DND-41 (cell line): ENCODE data around the gene STAB2.

Source experiments
- ATAC-seq: fragments of 200-7000 bp; cut with Tn5 transposase; 3 replicates; pipeline ENCODE4 v1.9.1; 2021; ENCODE audit warnings: low read depth; ENCODE audit not compliant: insufficient read depth
- DNase-seq: peaks from one replicate; pipeline ENCODE4 v3.0.0-alpha.2; 2020
- H2AFZ ChIP-seq: 2 replicates; pipeline ENCODE4 v1.6.0; 2012; ENCODE audit warnings: low read depth, low read length
- H3K27ac ChIP-seq: 2 replicates; pipeline ENCODE4 v1.5.1; 2012; ENCODE audit warnings: low read length, inconsistent platforms
- H3K27me3 ChIP-seq: fragments of 200-600 bp; sonication (generic); 2 replicates; pipeline ENCODE4 v1.6.0; 2012; ENCODE audit warnings: low read length, mild to moderate bottlenecking, inconsistent platforms; ENCODE audit not compliant: insufficient read depth, poor library complexity
- H3K36me3 ChIP-seq: 2 replicates; pipeline ENCODE4 v1.5.1; 2012; ENCODE audit warnings: low read length, inconsistent platforms; ENCODE audit not compliant: insufficient read depth
- H3K4me1 ChIP-seq: 2 replicates; pipeline ENCODE4 v1.5.1; 2012; ENCODE audit warnings: mild to moderate bottlenecking, low read length; ENCODE audit not compliant: insufficient read depth
- H3K4me2 ChIP-seq: 2 replicates; pipeline ENCODE4 v1.6.0; 2012; ENCODE audit warnings: mild to moderate bottlenecking, moderate library complexity, low read length, inconsistent platforms; ENCODE audit not compliant: insufficient read depth
- H3K4me3 ChIP-seq, 2 experiments: fragments of 200-600 bp in 1 of 2; shearing (Covaris generic) in 1 of 2; 2 replicates each; pipeline ENCODE4 v1.5.1; 2012 to 2016; ENCODE audit warnings: inconsistent platforms in 2 of 2, low read length in 2 of 2, mild to moderate bottlenecking in 2 of 2, low read depth in 1 of 2, moderate library complexity in 1 of 2
- H3K79me2 ChIP-seq: 2 replicates; pipeline ENCODE4 v1.6.0; 2012; ENCODE audit warnings: low read length, inconsistent platforms; ENCODE audit not compliant: insufficient read depth
- H3K9ac ChIP-seq: 2 replicates; pipeline ENCODE4 v1.6.0; 2012; ENCODE audit warnings: low read depth, mild to moderate bottlenecking, inconsistent platforms, low read length, moderate library complexity
- H3K9me3 ChIP-seq: 2 replicates; pipeline ENCODE4 v1.5.1; 2012; ENCODE audit warnings: low read length, moderate library complexity, mild to moderate bottlenecking, inconsistent platforms; ENCODE audit not compliant: insufficient read depth, severe bottlenecking
- H4K20me1 ChIP-seq: 2 replicates; pipeline ENCODE4 v1.6.0; 2012; ENCODE audit warnings: low read length; ENCODE audit not compliant: insufficient read depth
- EZH2 ChIP-seq: IDR thresholded peaks from 3 replicates; pipeline ENCODE4 v1.6.1; 2012; ENCODE audit warnings: borderline replicate concordance, low read depth, mild to moderate bottlenecking, moderate library complexity, low read length, inconsistent platforms; ENCODE audit not compliant: severe bottlenecking
- TF ChIP-seq, protein P1 (sequence below): IDR thresholded peaks from 2 replicates; pipeline ENCODE4 v1.5.1; 2012; ENCODE audit warnings: borderline replicate concordance, low read length, moderate library complexity, mild to moderate bottlenecking; ENCODE audit not compliant: poor library complexity, severe bottlenecking; ENCODE audit errors: extremely low read depth

Gene STAB2

DNA sequence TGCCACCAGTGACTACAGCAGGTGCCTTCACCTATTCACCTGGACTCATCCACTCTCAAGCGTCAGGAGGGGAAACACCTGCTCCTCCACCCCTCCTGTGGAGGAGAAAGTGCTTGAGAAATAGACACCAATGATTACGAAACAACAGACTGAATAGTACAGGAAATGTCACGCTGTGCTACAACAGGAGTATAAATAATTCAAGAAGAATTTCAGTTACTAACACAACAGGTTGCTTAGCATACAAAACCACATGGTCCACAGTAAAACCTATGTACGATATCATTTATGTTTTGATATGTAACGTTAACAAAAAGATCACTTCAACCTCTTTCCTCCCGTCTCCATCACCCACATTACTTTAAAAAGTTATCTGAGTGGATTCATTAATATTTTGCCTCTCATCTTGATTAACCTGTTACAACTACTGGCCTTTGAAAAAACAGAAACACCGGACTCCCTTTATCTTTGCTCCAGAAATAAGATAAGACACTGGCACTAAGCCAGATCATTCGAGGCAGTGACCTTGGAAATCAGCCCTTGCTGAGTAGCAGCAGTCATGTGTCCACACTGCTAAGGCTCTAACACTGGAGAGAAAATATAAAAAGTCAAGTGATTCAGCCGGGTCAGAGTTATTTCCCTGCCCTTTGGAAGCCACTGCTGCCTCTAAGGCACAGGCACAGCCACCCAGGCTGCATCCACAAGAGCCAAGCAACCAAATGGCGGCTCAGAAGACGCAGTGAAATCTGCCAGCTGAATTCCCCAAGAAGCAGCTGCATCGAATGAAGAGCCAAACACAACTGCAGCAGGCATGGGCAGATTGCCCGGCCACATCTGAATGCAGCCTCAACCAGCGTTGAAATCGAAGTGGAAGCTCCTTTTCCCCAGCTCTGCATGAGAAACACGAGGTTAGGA is 213.0 kb downstream of the STAB2 start:
- Histone ChIP-seq H3K4me2 (no peak overlapping the region), H3K4me1 (no peaks in the 10 kb centered on the region), H2AFZ (no peak overlapping the region), H3K27me3 (peaks cover 11% of the 10 kb centered on the region), H4K20me1 (no peaks in the 10 kb centered on the region), H3K79me2 (no peaks in the 10 kb centered on the region), H3K9me3 (no peaks in the 10 kb centered on the region), H3K36me3 (no peaks in the 10 kb centered on the region), H3K4me3 (no peak overlapping the region), H3K9ac (no peak overlapping the region), H3K27ac (no peak overlapping the region)
- no peak for DNase-seq
- no peak for TF ChIP-seq EZH2
- TF ChIP-seq, protein P1, sequence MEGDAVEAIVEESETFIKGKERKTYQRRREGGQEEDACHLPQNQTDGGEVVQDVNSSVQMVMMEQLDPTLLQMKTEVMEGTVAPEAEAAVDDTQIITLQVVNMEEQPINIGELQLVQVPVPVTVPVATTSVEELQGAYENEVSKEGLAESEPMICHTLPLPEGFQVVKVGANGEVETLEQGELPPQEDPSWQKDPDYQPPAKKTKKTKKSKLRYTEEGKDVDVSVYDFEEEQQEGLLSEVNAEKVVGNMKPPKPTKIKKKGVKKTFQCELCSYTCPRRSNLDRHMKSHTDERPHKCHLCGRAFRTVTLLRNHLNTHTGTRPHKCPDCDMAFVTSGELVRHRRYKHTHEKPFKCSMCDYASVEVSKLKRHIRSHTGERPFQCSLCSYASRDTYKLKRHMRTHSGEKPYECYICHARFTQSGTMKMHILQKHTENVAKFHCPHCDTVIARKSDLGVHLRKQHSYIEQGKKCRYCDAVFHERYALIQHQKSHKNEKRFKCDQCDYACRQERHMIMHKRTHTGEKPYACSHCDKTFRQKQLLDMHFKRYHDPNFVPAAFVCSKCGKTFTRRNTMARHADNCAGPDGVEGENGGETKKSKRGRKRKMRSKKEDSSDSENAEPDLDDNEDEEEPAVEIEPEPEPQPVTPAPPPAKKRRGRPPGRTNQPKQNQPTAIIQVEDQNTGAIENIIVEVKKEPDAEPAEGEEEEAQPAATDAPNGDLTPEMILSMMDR, result no peak
- ATAC-seq, result no peak

DNA sequence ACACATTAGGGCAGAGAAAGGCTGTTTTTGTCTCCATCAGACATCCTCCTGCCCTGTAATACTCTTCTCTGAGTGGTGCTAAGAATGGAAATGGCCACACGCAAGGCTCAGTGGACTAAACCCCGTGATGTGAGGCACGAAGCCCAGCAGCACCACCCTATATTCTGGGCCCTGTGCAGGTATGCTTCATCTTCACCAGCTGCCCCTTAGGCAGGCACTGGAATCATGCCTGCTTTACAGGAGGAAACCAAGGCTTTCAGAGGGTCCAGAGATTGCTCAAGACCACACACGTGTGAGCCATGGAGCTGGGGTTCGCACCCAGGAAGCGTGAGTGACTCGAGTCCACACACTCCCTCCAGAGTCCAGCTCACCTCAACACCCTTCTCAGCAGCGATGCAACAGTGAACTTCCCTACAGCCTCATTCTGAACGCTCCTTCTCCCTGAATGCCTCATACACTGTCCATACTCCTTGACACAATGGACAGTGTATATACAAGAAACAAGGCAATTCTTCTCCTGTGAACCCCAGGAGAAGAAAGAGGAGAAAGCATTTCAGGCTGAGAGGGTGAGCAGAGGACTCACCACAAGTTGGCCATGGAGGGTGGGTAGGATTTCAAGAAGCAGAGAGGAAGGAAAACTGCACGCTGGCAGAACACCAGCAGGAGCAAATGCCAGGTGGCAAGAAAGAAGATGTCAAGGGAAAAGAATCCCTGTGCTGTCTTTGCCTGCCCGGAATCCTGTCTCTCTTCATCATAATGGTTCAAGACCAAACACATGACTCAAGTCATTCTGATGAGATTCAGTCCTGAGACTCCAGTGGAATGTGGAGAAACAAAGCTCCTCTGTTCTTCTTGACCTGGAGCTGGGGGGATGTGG is 214.9 kb downstream of the STAB2 start:
- no peaks in the 10 kb centered on the region; the same call in 1 of the 2 replicates for H4K20me1 ChIP-seq
- no peak overlapping the region for H3K4me3 ChIP-seq
- TF ChIP-seq, protein P1, result no peak
- TF ChIP-seq EZH2, result no peak
- no peak for DNase-seq
- H3K4me1 ChIP-seq, result no peaks in the 10 kb centered on the region
- no peak for ATAC-seq
- H2AFZ ChIP-seq, result no peak overlapping the region
- H3K9ac ChIP-seq, result no peak overlapping the region
- no peaks in the 10 kb centered on the region for H3K79me2 ChIP-seq
- H3K4me2 ChIP-seq, result no peak overlapping the region
- no peaks in the 10 kb centered on the region for H3K9me3 ChIP-seq
- no peak overlapping the region for H3K27ac ChIP-seq
- no peaks in the 10 kb centered on the region for H3K36me3 ChIP-seq
- peaks cover 22% of the 10 kb centered on the region for H3K27me3 ChIP-seq

DNA sequence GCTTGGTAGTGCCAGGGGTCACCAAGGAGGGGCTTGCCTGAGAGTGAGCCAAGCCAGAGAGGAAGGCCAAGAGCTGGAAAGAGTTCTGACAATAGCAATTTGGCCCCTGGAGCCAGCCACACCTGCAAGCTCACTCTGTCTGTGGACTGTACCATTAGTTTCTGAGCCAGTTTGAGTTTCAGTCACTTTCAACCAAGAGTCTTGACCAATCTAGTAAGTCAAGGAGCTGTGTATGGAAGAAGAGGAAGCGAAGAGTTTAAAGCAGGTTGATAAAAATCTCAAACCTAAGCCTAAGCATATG is 215.5 kb downstream of the STAB2 start:
- Histone ChIP-seq H3K27me3 (peaks cover 25% of the 10 kb centered on the region), H3K4me1 (no peaks in the 10 kb centered on the region), H3K79me2 (no peaks in the 10 kb centered on the region), H3K4me2 (no peak overlapping the region), H4K20me1 (no peaks in the 10 kb centered on the region; the same call in 1 of the 2 replicates), H3K27ac (no peak overlapping the region), H2AFZ (no peak overlapping the region), H3K9ac (no peak overlapping the region), H3K36me3 (no peaks in the 10 kb centered on the region), H3K4me3 (no peak overlapping the region), H3K9me3 (no peaks in the 10 kb centered on the region)
- TF ChIP-seq, protein P1, result no peak
- TF ChIP-seq EZH2, result no peak
- DNase-seq (no peak), ATAC-seq (no peak)
